SK-N-MC (cell line): ENCODE results near the gene ROCK1.

ENCODE experiments used
- EZH2 ChIP-seq: fragments of 200-600 bp; sonication (generic); IDR thresholded peaks from one replicate; pipeline ENCODE4 v1.6.1; 2017; ENCODE audit warnings: antibody characterized with exemption
- POLR2AphosphoS5 ChIP-seq: IDR thresholded peaks from 2 replicates; pipeline ENCODE4 v1.6.1; 2012; ENCODE audit warnings: mild to moderate bottlenecking, low read depth, low read length, borderline replicate concordance

DNA sequence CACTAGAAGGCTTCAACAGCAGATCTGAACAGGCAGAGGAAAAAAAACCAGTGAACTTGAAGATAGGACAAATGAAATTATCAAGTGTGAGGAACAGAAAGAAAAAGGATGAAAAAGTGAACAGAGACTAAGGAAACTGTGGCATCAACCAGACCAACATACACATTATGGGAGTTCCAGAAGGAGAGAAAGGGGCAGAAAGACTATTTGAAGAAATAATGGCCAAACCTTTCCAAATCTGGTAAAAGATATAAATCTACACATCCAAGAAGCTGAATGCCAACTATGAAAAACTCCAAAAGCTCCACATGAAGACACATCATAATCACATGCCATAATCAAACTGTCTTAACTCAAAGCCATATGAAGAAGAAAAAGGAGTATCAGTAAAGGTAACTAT, 79.8 kb downstream of the ROCK1 start:
- TF ChIP-seq POLR2AphosphoS5 (no peak), EZH2 (no peak)
